Measurements from ENCODE around the gene PRPF19.
A peak's percentile ranks its signal among the peaks of the same experiment; 100 is the strongest.

The PRPF19 gene

DNA sequence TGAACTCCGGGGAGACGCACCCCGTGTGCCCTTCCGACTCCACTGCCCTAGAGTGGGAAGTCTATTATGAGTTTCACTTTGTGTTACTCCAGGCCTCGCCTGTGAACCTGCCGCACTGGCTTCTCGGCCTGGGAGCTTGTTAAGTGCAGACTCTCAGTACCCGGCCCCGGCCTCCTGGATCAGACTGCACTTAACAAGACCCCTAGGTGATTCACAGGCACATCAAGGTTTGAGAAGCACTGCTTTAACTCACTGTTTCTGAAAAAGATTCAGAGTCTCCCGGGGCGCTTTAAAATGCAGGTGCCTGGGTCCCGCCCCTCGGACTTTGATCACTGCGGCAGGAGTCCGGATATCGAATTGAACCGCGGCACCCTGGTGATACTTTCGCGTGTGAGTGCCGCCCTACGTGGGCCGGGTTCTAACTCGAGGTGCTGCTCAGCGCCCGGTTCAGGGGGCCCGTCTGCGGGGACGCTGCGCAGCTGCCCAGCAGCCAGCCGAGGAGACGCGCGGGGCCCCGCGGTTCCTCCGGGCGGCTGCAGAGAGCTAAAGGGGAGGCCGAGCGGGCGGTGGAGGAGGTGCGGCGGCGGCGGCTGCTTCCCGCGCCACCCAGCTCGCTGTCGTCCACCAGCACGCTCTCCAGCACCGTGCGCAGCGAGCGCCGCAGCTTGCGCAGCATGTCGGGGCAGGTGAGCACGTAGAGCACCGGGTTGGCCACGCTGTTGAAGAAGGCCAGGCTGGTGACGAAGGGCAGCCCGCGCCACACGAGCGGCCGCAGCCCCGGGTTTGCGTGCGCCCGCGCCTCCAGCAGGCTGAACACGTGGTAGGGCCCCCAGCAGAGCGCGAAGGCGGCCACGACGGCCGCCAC is 54.0 kb downstream of the PRPF19 start:
- Histone ChIP-seq H3K36me3 (ENCODE audit: control insufficient read depth in 1 of 2, insufficient read depth in 2 of 2, low read length in 2 of 2) (peaks cover 17 to 52% of the 10 kb centered on the region in 2 donors), H3K4me1 (ENCODE audit: control insufficient read depth in 1 of 2, insufficient read depth in 2 of 2, low read length in 2 of 2) (no peaks in the 10 kb centered on the region), H3K4me3 (ENCODE audit: low read depth in 1 of 2, low read length in 2 of 2) (peak overlapping the region; percentile 2 to 26), H3K27me3 (ENCODE audit: low read depth, low read length) (no peaks in the 10 kb centered on the region), H3K9me3 (ENCODE audit: control insufficient read depth in 1 of 2, low read length in 2 of 2) (no peaks in the 10 kb centered on the region), H3K27ac (ENCODE audit: low read length) (peak overlapping the region; percentile 45)

- Histone ChIP-seq H3K9me3 (ENCODE audit: control insufficient read depth in 1 of 2, low read length in 2 of 2) (no peaks in the 10 kb centered on the region), H3K36me3 (ENCODE audit: control insufficient read depth in 1 of 2, insufficient read depth in 2 of 2, low read length in 2 of 2) (peaks cover 19 to 53% of the 10 kb centered on the region in 2 donors), H3K27me3 (ENCODE audit: low read depth, low read length) (no peaks in the 10 kb centered on the region), H3K27ac (ENCODE audit: low read length) (peak overlapping the region; percentile 45), H3K4me3 (ENCODE audit: low read depth in 1 of 2, low read length in 2 of 2) (peak overlapping the region in 1 of 2 donors; percentile 26), H3K4me1 (ENCODE audit: control insufficient read depth in 1 of 2, insufficient read depth in 2 of 2, low read length in 2 of 2) (no peaks in the 10 kb centered on the region)
These were observed 54.9 kb downstream of the PRPF19 start for GRCh38 chr11:60851327-60852104.

DNA sequence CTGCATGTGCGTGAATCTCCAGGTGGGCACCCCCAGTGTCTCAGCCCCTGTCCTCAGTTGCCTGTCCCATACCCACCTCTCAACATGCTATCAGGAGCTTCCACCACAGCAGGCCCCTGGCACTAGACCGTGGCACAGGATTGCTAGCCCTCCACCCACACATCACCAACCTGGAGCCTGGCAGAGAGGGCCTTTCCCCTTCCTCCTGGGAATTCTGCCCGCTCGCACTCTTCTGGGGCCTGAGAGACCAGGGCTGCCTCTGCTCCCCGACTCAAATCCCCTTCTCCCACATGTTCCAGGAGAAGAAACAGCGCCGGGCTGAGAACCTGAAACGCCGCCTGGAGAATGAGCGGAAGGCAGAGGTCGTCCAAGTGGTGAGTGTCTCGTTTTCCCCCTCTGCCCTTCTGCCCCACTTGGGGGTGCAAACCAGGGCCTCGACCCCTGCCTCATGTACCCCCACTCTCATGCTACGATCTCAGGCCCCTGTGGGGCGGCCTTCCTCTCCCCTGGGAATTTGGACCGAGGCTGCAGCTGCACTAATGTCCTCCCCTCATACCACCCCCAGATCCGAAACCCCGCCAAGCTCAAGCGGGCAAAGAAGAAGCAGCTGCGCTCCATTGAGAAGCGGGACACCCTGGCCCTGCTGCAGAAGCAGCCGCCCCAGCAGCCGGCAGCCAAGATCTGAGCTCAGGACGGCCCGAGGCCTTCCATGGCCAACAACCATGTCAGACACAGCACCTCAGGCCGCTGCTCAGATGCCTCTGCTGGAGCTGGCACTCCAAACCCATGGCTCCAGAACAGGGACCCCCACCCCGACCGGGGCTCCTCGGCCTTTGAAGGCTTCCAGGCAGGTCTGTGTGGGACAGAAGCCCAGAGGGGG is 56.5 kb downstream of the PRPF19 start:
- Histone ChIP-seq H3K27me3 (ENCODE audit: low read depth, low read length) (no peaks in the 10 kb centered on the region), H3K36me3 (ENCODE audit: control insufficient read depth in 1 of 2, insufficient read depth in 2 of 2, low read length in 2 of 2) (peaks cover 19 to 53% of the 10 kb centered on the region in 2 donors), H3K27ac (ENCODE audit: low read length) (no peak overlapping the region), H3K4me1 (ENCODE audit: control insufficient read depth in 1 of 2, insufficient read depth in 2 of 2, low read length in 2 of 2) (peaks cover 0 to 2% of the 10 kb centered on the region in 2 donors), H3K9me3 (ENCODE audit: control insufficient read depth in 1 of 2, low read length in 2 of 2) (no peaks in the 10 kb centered on the region), H3K4me3 (ENCODE audit: low read depth in 1 of 2, low read length in 2 of 2) (no peak overlapping the region)

DNA sequence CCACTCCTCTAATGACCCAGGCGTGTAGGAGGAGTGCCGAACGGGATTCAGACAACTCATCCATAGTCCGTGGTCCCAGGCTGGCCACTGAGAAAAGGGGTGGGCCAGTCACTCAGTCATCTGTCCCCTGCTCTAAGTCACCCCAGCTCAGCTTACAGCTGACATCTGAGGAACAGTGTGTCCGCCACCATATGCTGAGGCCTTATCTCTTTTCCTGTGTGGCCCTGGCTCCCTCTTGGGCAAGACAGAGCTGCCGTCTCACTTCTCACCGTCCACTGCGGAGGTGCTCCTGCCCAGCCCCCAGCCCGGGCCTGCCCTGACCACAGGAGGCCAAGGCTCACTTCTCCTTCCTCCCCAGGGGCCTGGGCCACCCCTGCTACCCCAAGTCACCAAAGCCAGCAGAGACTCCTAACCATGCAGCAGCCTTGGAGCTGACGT is 57.7 kb downstream of the PRPF19 start:
- Histone ChIP-seq H3K36me3 (ENCODE audit: control insufficient read depth in 1 of 2, insufficient read depth in 2 of 2, low read length in 2 of 2) (peaks cover 19 to 53% of the 10 kb centered on the region in 2 donors), H3K27ac (ENCODE audit: low read length) (no peak overlapping the region), H3K4me1 (ENCODE audit: control insufficient read depth in 1 of 2, insufficient read depth in 2 of 2, low read length in 2 of 2) (peaks cover 9 to 13% of the 10 kb centered on the region in 2 donors)

DNA sequence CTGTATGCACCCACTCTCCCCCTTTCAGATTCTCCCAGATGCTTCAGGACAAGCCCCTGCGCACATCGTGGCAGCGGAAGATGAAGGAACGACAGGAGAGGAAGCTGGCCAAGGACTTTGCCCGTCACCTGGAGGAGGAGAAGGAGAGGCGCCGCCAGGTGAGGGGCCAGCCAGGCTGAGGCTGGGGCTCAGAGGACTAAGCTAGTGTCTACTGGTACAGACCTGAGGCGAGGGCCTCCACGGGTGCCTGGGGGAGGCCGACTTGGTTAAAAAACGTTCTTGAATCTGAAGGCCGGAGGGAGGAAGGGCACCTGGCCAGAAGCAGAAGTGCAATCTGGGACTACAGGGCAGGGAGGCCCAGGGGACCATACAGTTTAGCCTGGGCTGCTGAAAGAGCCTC is 58.5 kb downstream of the PRPF19 start:
- Histone ChIP-seq H3K36me3 (ENCODE audit: control insufficient read depth in 1 of 2, insufficient read depth in 2 of 2, low read length in 2 of 2) (peaks cover 19 to 48% of the 10 kb centered on the region in 2 donors), H3K27me3 (ENCODE audit: low read depth, low read length) (no peaks in the 10 kb centered on the region), H3K9me3 (ENCODE audit: control insufficient read depth in 1 of 2, low read length in 2 of 2) (no peaks in the 10 kb centered on the region), H3K27ac (ENCODE audit: low read length) (no peak overlapping the region), H3K4me3 (ENCODE audit: low read depth in 1 of 2, low read length in 2 of 2) (no peak overlapping the region), H3K4me1 (ENCODE audit: control insufficient read depth in 1 of 2, insufficient read depth in 2 of 2, low read length in 2 of 2) (peaks cover 16 to 21% of the 10 kb centered on the region in 2 donors)

More for the DNA sequence above, 57.7 kb downstream of the PRPF19 start:
- H3K27me3 ChIP-seq (ENCODE audit: low read depth, low read length), result no peaks in the 10 kb centered on the region
- H3K4me3 ChIP-seq (ENCODE audit: low read depth in 1 of 2, low read length in 2 of 2), result no peak overlapping the region
- no peaks in the 10 kb centered on the region for H3K9me3 ChIP-seq (ENCODE audit: control insufficient read depth in 1 of 2, low read length in 2 of 2)

DNA sequence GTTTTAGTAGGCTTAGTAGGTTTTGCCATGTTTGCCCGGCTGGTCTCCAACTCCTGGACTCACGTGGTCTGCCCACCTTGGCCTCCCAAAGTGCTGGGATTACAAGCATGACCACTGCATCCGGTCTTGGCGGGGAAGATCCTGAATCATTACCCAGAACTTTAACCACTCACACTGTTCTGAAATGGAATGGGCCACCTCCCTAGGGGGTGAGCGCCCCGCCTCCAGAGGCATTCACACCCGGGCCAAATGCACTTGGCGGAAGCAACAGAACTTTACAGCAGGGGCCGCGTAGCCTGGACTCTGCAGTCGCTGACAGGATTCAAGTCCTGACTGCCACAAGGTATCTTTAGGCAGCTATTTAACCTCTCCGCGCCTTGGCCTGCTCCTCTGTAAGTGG is 59.1 kb downstream of the PRPF19 start:
- peaks cover 17 to 27% of the 10 kb centered on the region in 2 donors for H3K4me1 ChIP-seq (ENCODE audit: control insufficient read depth in 1 of 2, insufficient read depth in 2 of 2, low read length in 2 of 2)
- no peak overlapping the region for H3K4me3 ChIP-seq (ENCODE audit: low read depth in 1 of 2, low read length in 2 of 2)
- peaks cover 19 to 48% of the 10 kb centered on the region in 2 donors for H3K36me3 ChIP-seq (ENCODE audit: control insufficient read depth in 1 of 2, insufficient read depth in 2 of 2, low read length in 2 of 2)
- H3K27ac ChIP-seq (ENCODE audit: low read length), result no peak overlapping the region
- H3K27me3 ChIP-seq (ENCODE audit: low read depth, low read length), result no peaks in the 10 kb centered on the region
- H3K9me3 ChIP-seq (ENCODE audit: control insufficient read depth in 1 of 2, low read length in 2 of 2), result no peaks in the 10 kb centered on the region

GRCh38 chr11:60845338-60845737 is 61.0 kb downstream of the PRPF19 start:
- Histone ChIP-seq H3K27me3 (ENCODE audit: low read depth, low read length) (no peaks in the 10 kb centered on the region), H3K9me3 (ENCODE audit: control insufficient read depth in 1 of 2, low read length in 2 of 2) (no peaks in the 10 kb centered on the region), H3K36me3 (ENCODE audit: control insufficient read depth in 1 of 2, insufficient read depth in 2 of 2, low read length in 2 of 2) (peaks cover 6 to 31% of the 10 kb centered on the region in 2 donors), H3K4me1 (ENCODE audit: control insufficient read depth in 1 of 2, insufficient read depth in 2 of 2, low read length in 2 of 2) (peaks cover 30 to 41% of the 10 kb centered on the region in 2 donors), H3K27ac (ENCODE audit: low read length) (no peak overlapping the region), H3K4me3 (ENCODE audit: low read depth in 1 of 2, low read length in 2 of 2) (no peak overlapping the region)

- H3K27me3 ChIP-seq (ENCODE audit: low read depth, low read length), result no peaks in the 10 kb centered on the region
- H3K4me3 ChIP-seq (ENCODE audit: low read depth in 1 of 2, low read length in 2 of 2), result no peak overlapping the region
- no peak overlapping the region for H3K27ac ChIP-seq (ENCODE audit: low read length)
- peaks cover 6 to 26% of the 10 kb centered on the region in 2 donors for H3K36me3 ChIP-seq (ENCODE audit: control insufficient read depth in 1 of 2, insufficient read depth in 2 of 2, low read length in 2 of 2)
- H3K9me3 ChIP-seq (ENCODE audit: control insufficient read depth in 1 of 2, low read length in 2 of 2), result no peaks in the 10 kb centered on the region
- H3K4me1 ChIP-seq (ENCODE audit: control insufficient read depth in 1 of 2, insufficient read depth in 2 of 2, low read length in 2 of 2), result peaks cover 30 to 41% of the 10 kb centered on the region in 2 donors
These were observed 61.5 kb downstream of the PRPF19 start for GRCh38 chr11:60844870-60845221.

DNA sequence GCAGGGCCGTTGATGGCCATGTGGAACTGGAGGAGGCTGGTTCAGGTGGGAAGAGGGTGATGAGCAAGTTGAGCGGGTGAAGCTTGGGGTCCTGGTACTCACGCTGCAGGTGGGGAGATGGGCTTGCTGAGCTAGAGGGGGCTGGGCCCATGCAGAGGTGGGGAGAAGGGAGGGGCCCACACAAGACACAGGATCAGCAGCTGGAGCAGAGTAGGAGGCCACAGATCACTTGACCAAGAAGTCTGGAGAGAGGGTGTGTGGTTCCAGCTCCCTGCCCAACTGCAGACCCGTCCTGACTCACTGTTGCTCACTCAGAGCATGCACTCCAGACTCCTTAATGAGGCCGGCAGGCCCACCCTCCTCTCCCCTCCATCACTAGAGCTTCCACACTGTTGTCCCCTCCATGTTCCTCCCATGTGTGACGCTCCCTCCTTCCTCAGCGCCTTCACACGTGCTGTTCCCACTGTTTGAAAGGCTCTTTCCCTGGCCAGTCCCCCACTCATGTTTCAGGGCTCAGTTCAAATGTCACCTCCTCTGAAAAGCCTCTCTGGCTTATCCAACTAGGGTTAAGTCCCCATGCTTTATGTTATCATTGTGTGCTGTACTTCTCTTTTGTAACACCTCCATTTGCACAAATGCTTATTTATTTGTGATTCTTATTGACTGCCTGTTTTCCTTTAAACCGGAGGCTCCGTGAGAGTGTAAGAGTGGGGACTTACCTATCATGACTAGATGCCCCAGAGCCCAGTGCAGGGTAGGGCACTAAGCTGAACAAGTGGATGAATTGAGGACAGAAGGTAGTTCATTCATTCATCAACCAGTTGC is 62.1 kb downstream of the PRPF19 start:
- peak overlapping the region; percentile 80 to 88 for H3K4me3 ChIP-seq (ENCODE audit: low read depth in 1 of 2, low read length in 2 of 2)
- no peak overlapping the region for H3K27ac ChIP-seq (ENCODE audit: low read length)
- H3K4me1 ChIP-seq (ENCODE audit: control insufficient read depth in 1 of 2, insufficient read depth in 2 of 2, low read length in 2 of 2), result peaks cover 30 to 41% of the 10 kb centered on the region in 2 donors
- H3K36me3 ChIP-seq (ENCODE audit: control insufficient read depth in 1 of 2, insufficient read depth in 2 of 2, low read length in 2 of 2), result peaks cover 6 to 20% of the 10 kb centered on the region in 2 donors
- H3K27me3 ChIP-seq (ENCODE audit: low read depth, low read length), result no peaks in the 10 kb centered on the region
- H3K9me3 ChIP-seq (ENCODE audit: control insufficient read depth in 1 of 2, low read length in 2 of 2), result no peaks in the 10 kb centered on the region
